HL-60/S4 treated with retinoic acid at 250 ng/mL for 4 days and 3 days (cell line): ENCODE measurements around the gene ARL5A.

Source experiments
- in situ Hi-C: fragments of 300-500 bp; cut with MboI; formaldehyde crosslinking; loops from 2 replicates; pipeline ENCODE4 v1.7.0; 2022; ENCODE audit warnings: low sequenced_read_pairs

Gene ARL5A

GRCh38 chr2:151841047-151841424 is 12.8 kb upstream of the ARL5A start:
- in situ Hi-C loops: no loop called here

- in situ Hi-C loops: no loop called here
Observed at GRCh38 chr2:151840216-151841046, 12.2 kb upstream of the ARL5A start.

GRCh38 chr2:151837926-151838325 is 9.7 kb upstream of the ARL5A start:
- in situ Hi-C loops: no loop called here

GRCh38 chr2:151833984-151834383 is 5.8 kb upstream of the ARL5A start:
- in situ Hi-C loops: no loop called here

- in situ Hi-C loops: no loop called here
Observed at GRCh38 chr2:151830961-151831360, 2.7 kb upstream of the ARL5A start.

GRCh38 chr2:151828890-151829324 is 686 bp upstream of the ARL5A start:
- in situ Hi-C loops: no loop called here

- in situ Hi-C loops: no loop called here
Observed at GRCh38 chr2:151827564-151828142, 568 bp downstream of the ARL5A start.

- in situ Hi-C loops: no loop called here
Observed at GRCh38 chr2:151826737-151827157, 1.5 kb downstream of the ARL5A start.

GRCh38 chr2:151824886-151825285 is 3.3 kb downstream of the ARL5A start:
- in situ Hi-C loops: no loop called here

- in situ Hi-C loops: no loop called here
Observed at GRCh38 chr2:151823651-151824050, 4.6 kb downstream of the ARL5A start.

GRCh38 chr2:151819920-151820319 is 8.3 kb downstream of the ARL5A start:
- in situ Hi-C loops: no loop called here

GRCh38 chr2:151817929-151818328 is 10.3 kb downstream of the ARL5A start:
- in situ Hi-C loops: no loop called here

GRCh38 chr2:151816843-151817242 is 11.4 kb downstream of the ARL5A start:
- in situ Hi-C loops: no loop called here

GRCh38 chr2:151815821-151816489 is 12.3 kb downstream of the ARL5A start:
- in situ Hi-C loops: no loop called here

- in situ Hi-C loops: no loop called here
Observed at GRCh38 chr2:151810489-151810888, 17.7 kb downstream of the ARL5A start.

- in situ Hi-C loops: no loop called here
Observed at GRCh38 chr2:151809073-151809383, 19.2 kb downstream of the ARL5A start.

GRCh38 chr2:151808258-151809072 is 19.8 kb downstream of the ARL5A start:
- in situ Hi-C loops: no loop called here

GRCh38 chr2:151805961-151806360 is 22.3 kb downstream of the ARL5A start:
- in situ Hi-C loops: no loop called here

- in situ Hi-C loops: no loop called here
Observed at GRCh38 chr2:151805343-151805742, 22.9 kb downstream of the ARL5A start.

- in situ Hi-C loops: no loop called here
Observed at GRCh38 chr2:151803811-151804210, 24.4 kb downstream of the ARL5A start.

GRCh38 chr2:151802315-151802714 is 25.9 kb downstream of the ARL5A start:
- in situ Hi-C loops: no loop called here
